Lower leg skin (tissue), 4 donors: ENCODE measurements around the gene KAZN. TPM values are rescaled to one million over a fixed set of nuclear protein-coding genes. Genes with fewer than 3 reads are reported as not detected.

ENCODE experiments used
- DNase-seq, 2 donors: peaks; one replicate each; pipeline ENCODE4 v3.0.0-alpha.2; 2019; ENCODE audit warnings: low spot score in 2 of 2
- H3K4me3 ChIP-seq: fragments of 200-600 bp; sonication (generic); 2 replicates; pipeline ENCODE4 v1.5.1; 2017; ENCODE audit warnings: mild to moderate bottlenecking, low read depth; ENCODE audit not compliant: poor library complexity, severe bottlenecking
- POLR2A ChIP-seq, 2 donors: fragments of 450-650 bp; IDR thresholded peaks; one replicate each; pipeline ENCODE4 v1.6.1; 2016 to 2017; ENCODE audit warnings: antibody characterized with exemption in 2 of 2, mild to moderate bottlenecking in 1 of 2, moderate library complexity in 1 of 2
- WGBS, 2 donors: methylation state at CpG; one replicate each; pipeline ENCODE4 v1.1.5; 2018; 5-methylcytosine and 5-hydroxymethylcytosine counted together
- intact Hi-C: fragments of 100-400 bp; cut with DNase I; formaldehyde crosslinking; loops from one replicate; pipeline ENCODE4 v1.15.0; 2023; ENCODE audit warnings: low total_unique reads
- total RNA-seq, 4 donors: library from RNA; depleted of rRNA; stranded (reverse); fragments of >200 nt; gene quantifications; one replicate each; pipeline ENCODE4 v1.1.0, GENCODE V29; 2016
- TF ChIP-seq, protein P1 (sequence below), 3 donors: fragments of 450-650 bp; IDR thresholded peaks; one replicate each; pipeline ENCODE4 v1.5.1; 2016; ENCODE audit warnings: antibody characterized with exemption in 3 of 3, mild to moderate bottlenecking in 3 of 3, moderate library complexity in 2 of 3

The KAZN gene
- total RNA-seq, 4 donors from 2014 or later: 21.4 to 36.0 (median 28.4) TPM

GRCh38 chr1:14954210-14954609 is 355.7 kb downstream of the KAZN start:
- 61 to 72% methylated on average over 6 of the region's 6 CpGs for WGBS, 2 donors
- no peak for TF ChIP-seq POLR2A (IDR thresholded peaks at IDR 0.05)
- no peak overlapping the region for H3K4me3 ChIP-seq
- DNase-seq: no peak
- intact Hi-C loops: no loop called here

DNA sequence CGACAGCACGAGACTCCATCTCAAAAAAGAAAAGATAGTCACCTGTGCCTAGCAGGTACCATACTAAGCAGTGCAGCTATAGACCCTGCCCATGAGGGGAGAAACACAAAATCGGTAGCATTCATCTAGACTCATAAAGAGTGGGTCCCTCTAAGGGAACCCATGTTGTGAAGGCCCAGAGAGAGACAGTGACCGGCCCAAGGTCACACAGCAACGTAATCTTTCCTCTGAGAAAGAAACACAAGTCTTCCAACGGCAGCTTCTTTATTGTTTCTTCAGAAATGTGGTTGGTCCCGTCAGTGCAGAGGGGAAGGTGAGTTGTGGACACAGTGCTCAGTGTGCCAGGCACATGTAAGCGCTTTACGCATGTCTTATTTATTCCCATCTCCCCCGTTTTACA is 356.4 kb downstream of the KAZN start:
- no peak overlapping the region for H3K4me3 ChIP-seq
- DNase-seq: no peak
- intact Hi-C loops: no loop called here
- TF ChIP-seq, protein P1, sequence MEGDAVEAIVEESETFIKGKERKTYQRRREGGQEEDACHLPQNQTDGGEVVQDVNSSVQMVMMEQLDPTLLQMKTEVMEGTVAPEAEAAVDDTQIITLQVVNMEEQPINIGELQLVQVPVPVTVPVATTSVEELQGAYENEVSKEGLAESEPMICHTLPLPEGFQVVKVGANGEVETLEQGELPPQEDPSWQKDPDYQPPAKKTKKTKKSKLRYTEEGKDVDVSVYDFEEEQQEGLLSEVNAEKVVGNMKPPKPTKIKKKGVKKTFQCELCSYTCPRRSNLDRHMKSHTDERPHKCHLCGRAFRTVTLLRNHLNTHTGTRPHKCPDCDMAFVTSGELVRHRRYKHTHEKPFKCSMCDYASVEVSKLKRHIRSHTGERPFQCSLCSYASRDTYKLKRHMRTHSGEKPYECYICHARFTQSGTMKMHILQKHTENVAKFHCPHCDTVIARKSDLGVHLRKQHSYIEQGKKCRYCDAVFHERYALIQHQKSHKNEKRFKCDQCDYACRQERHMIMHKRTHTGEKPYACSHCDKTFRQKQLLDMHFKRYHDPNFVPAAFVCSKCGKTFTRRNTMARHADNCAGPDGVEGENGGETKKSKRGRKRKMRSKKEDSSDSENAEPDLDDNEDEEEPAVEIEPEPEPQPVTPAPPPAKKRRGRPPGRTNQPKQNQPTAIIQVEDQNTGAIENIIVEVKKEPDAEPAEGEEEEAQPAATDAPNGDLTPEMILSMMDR (IDR thresholded peaks at IDR 0.05): no peak
- no peak for TF ChIP-seq POLR2A (IDR thresholded peaks at IDR 0.05)
- WGBS, 2 donors: 88 to 90% methylated on average over 10 of the region's 10 CpGs

DNA sequence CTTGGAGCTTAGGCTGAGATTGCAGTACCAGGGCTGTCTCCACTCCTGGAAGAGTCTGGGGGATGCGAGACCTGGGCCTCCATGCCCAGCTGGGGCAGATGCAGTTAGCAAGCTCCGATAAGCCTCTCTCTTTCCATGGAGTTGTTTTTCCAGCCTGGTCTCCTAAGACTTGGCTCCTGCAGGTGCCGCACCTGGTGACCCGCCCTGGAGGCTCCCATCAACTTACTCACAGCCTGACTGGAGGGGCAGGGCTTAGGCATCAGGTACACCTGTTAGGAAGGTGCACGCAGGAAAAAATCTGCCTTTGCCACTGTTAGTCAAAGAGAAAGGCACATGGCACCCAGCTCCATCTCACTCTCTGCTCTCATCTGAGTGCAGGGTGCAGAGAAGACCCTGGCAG is 356.9 kb downstream of the KAZN start:
- no peak overlapping the region for H3K4me3 ChIP-seq
- no peak for TF ChIP-seq POLR2A (IDR thresholded peaks at IDR 0.05)
- TF ChIP-seq, protein P1 (IDR thresholded peaks at IDR 0.05): no peak
- 33 to 72% methylated on average over 5 of the region's 5 CpGs for WGBS, 2 donors
- intact Hi-C loops: no loop called here
- DNase-seq: no peak

DNA sequence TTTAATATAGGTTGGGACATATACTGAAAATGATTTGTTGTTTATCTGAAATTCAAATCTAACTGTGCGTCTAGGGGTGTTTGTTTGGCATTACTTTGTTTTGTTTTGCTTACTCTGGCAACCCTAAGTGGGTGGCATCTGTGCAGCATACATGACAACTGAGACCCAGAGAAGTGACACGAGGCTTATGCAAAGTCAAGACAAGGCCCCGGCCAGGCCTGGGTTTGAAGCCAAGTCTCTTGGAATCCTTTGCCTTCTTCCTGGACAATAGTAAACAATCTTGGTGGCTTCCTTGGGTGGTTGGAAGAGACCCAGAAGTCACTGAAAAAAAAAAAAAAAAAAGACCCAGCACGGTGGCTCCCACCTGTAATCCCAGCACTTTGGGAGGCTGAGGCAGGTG is 357.5 kb downstream of the KAZN start:
- H3K4me3 ChIP-seq: no peak overlapping the region
- intact Hi-C loops: no loop called here
- DNase-seq: no peak
- 43 to 46% methylated on average over 4 of the region's 4 CpGs for WGBS, 2 donors
- no peak for TF ChIP-seq POLR2A (IDR thresholded peaks at IDR 0.05)
- TF ChIP-seq, protein P1 (IDR thresholded peaks at IDR 0.05): no peak

DNA sequence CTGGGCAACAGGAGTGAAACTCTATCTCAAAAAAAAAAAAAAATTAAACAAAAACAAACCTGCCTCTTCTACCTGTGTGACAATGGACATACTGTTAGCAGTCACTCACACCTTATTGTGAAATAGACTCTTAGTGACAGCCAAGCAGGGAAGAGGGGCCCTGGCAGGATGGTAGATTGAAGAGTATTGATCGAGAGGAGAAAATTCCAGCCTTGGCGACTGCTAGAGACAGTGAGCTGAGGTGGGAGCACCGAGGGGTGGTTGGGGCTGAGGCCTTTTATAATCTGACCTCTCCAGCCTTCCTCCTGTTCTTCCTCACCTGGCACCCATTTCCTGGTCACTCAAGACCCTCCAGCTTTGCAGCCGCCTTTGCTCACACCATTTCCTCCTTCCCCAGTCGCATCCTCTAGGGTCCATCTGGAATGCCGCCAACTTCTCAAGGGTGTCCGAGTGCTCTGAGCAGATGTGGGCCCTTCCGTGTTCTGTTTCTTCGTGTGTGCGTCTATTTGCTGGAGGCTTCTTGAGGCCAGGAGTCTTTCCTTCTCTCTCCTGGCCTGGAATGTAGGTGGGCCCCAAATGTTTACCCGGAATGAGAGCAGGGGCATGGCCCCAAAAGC is 358.2 kb downstream of the KAZN start:
- WGBS, 2 donors: 84 to 86% methylated on average over 11 of the region's 11 CpGs
- TF ChIP-seq, protein P1 (IDR thresholded peaks at IDR 0.05): no peak
- TF ChIP-seq POLR2A (IDR thresholded peaks at IDR 0.05): no peak
- no peak overlapping the region for H3K4me3 ChIP-seq
- intact Hi-C loops: no loop called here
- no peak for DNase-seq

- H3K4me3 ChIP-seq: no peak overlapping the region
- WGBS, 2 donors: 93 to 98% methylated on average over 22 to 33 of the region's 33 CpGs
- intact Hi-C loops: no loop called here
- DNase-seq: no peak
- TF ChIP-seq, protein P1 (IDR thresholded peaks at IDR 0.05): no peak
- TF ChIP-seq POLR2A (IDR thresholded peaks at IDR 0.05): no peak
Observed at GRCh38 chr1:14957375-14958098, 359.1 kb downstream of the KAZN start.
